GM12874 (cell line): Measurements from ENCODE around the gene ICOS.

Source experiments
- CTCF ChIP-seq: IDR thresholded peaks from 2 replicates; pipeline ENCODE4 v1.5.1; 2011; ENCODE audit warnings: low read depth, mild to moderate bottlenecking, control low read depth, low read length, moderate library complexity; ENCODE audit not compliant: insufficient read depth

Gene ICOS

GRCh38 chr2:203993560-203993959 lies 57.0 kb downstream of the ICOS start:
- no peak for TF ChIP-seq CTCF

- TF ChIP-seq CTCF, result no peak
Measured at GRCh38 chr2:203994735-203995134, 58.2 kb downstream of the ICOS start.

GRCh38 chr2:203996692-203997091 lies 60.1 kb downstream of the ICOS start:
- no peak for TF ChIP-seq CTCF

- no peak for TF ChIP-seq CTCF
Measured at GRCh38 chr2:203997481-203997880, 60.9 kb downstream of the ICOS start.

GRCh38 chr2:203997980-203998809 lies 61.6 kb downstream of the ICOS start:
- no peak for TF ChIP-seq CTCF

- TF ChIP-seq CTCF, result no peak
Measured at GRCh38 chr2:203999835-204000234, 63.3 kb downstream of the ICOS start.

- no peak for TF ChIP-seq CTCF
Measured at GRCh38 chr2:204000446-204000845, 63.9 kb downstream of the ICOS start.
